HG03139 (cell line): ENCODE measurements around the gene FAF1.
"Not testable (repeated sequence)": the region's sequence is repeated elsewhere in the genome, so short reads cannot be mapped to it uniquely, and the experiment has no call there.

Source experiments
- ATAC-seq: cut with Tn5 transposase; IDR thresholded peaks from one replicate; pipeline ENCODE4 v1.9.1; 2021; ENCODE audit not compliant: unreplicated experiment

FAF1 gene

GRCh38 chr1:50591598-50591997, 368.5 kb downstream of the FAF1 start:
- no peak for ATAC-seq

- ATAC-seq = no peak
Measured at GRCh38 chr1:50582346-50582745, 377.7 kb downstream of the FAF1 start.

- no peak for ATAC-seq
Measured at GRCh38 chr1:50570066-50570468, 390.0 kb downstream of the FAF1 start.

GRCh38 chr1:50568782-50569181, 391.3 kb downstream of the FAF1 start:
- no peak for ATAC-seq

GRCh38 chr1:50566405-50566804, 393.7 kb downstream of the FAF1 start:
- ATAC-seq = no peak

GRCh38 chr1:50564417-50564816, 395.6 kb downstream of the FAF1 start:
- ATAC-seq = no peak

GRCh38 chr1:50562106-50562505, 398.0 kb downstream of the FAF1 start:
- no peak for ATAC-seq

GRCh38 chr1:50559421-50559820, 400.6 kb downstream of the FAF1 start:
- no peak for ATAC-seq

GRCh38 chr1:50553921-50554320, 406.1 kb downstream of the FAF1 start:
- ATAC-seq = no peak

GRCh38 chr1:50548243-50548642, 411.8 kb downstream of the FAF1 start:
- ATAC-seq = no peak

GRCh38 chr1:50542362-50542761, 417.7 kb downstream of the FAF1 start:
- no peak for ATAC-seq

- ATAC-seq = no peak
Measured at GRCh38 chr1:50538476-50538875, 421.6 kb downstream of the FAF1 start.

- ATAC-seq = no peak
Measured at GRCh38 chr1:50531601-50532000, 428.5 kb downstream of the FAF1 start.

GRCh38 chr1:50531027-50531426, 429.0 kb downstream of the FAF1 start:
- ATAC-seq = no peak

GRCh38 chr1:50529510-50529909, 430.6 kb downstream of the FAF1 start:
- ATAC-seq = no peak

- not testable (repeated sequence) for ATAC-seq
Measured at GRCh38 chr1:50527987-50528320, 432.1 kb downstream of the FAF1 start.

GRCh38 chr1:50527249-50527986, 432.6 kb downstream of the FAF1 start:
- peak; percentile 69 for ATAC-seq

- ATAC-seq = no peak
Measured at GRCh38 chr1:50526431-50526830, 433.6 kb downstream of the FAF1 start.

GRCh38 chr1:50523548-50523947, 436.5 kb downstream of the FAF1 start:
- no peak for ATAC-seq

GRCh38 chr1:50522691-50523342, 437.2 kb downstream of the FAF1 start:
- no peak for ATAC-seq

- peak; percentile 73 for ATAC-seq
Measured at GRCh38 chr1:50521703-50522102, 438.4 kb downstream of the FAF1 start.

GRCh38 chr1:50517488-50517887, 442.6 kb downstream of the FAF1 start:
- ATAC-seq = no peak

- no peak for ATAC-seq
Measured at GRCh38 chr1:50516056-50516455, 444.0 kb downstream of the FAF1 start.
